NB4 (cell line): Measurements from ENCODE around the gene C12orf42.

Source experiments
- DNase-seq: peaks from one replicate; pipeline ENCODE4 v3.0.0; 2010; ENCODE audit warnings: low read depth
- H3K4me3 ChIP-seq: one replicate; pipeline ENCODE4 v1.5.1; 2011; ENCODE audit warnings: mild to moderate bottlenecking, low read depth, low read length, moderate library complexity
- MYC ChIP-seq: IDR thresholded peaks from 2 replicates; pipeline ENCODE4 v1.6.1; 2011; ENCODE audit warnings: low read depth, low read length
- POLR2A ChIP-seq: IDR thresholded peaks from 2 replicates; pipeline ENCODE4 v1.6.1; 2011; ENCODE audit warnings: mild to moderate bottlenecking; ENCODE audit not compliant: insufficient read length; ENCODE audit errors: extremely low read depth
- TF ChIP-seq, protein P1 (sequence below): IDR thresholded peaks from 2 replicates; pipeline ENCODE4 v1.6.1; 2011; ENCODE audit warnings: low read depth, low read length
- TF ChIP-seq, protein P2 (sequence below): IDR thresholded peaks from one replicate; pipeline ENCODE4 v1.5.1; 2012; ENCODE audit warnings: low read depth, low read length

Gene C12orf42

DNA sequence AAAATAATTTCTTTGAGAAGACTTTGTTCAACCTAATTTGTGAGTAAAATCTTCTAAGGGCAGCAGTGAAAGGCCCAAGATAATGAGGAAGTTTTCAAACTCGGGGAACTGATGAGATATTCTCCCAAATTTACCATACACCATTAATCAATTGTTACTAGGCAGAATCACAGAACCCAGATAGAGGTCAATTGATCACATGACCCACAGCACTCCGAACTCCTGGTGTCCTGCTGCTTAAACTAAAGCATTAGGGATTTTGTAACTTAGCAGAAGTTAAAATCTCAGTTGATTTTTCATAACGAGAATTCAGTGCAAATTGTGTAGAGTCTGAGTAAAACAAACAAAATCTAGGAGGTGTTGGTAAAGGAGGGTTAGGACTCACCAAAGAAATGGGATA is 207.8 kb downstream of the C12orf42 start:
- TF ChIP-seq POLR2A = no peak
- TF ChIP-seq, protein P1, sequence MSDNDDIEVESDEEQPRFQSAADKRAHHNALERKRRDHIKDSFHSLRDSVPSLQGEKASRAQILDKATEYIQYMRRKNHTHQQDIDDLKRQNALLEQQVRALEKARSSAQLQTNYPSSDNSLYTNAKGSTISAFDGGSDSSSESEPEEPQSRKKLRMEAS = no peak
- TF ChIP-seq, protein P2, sequence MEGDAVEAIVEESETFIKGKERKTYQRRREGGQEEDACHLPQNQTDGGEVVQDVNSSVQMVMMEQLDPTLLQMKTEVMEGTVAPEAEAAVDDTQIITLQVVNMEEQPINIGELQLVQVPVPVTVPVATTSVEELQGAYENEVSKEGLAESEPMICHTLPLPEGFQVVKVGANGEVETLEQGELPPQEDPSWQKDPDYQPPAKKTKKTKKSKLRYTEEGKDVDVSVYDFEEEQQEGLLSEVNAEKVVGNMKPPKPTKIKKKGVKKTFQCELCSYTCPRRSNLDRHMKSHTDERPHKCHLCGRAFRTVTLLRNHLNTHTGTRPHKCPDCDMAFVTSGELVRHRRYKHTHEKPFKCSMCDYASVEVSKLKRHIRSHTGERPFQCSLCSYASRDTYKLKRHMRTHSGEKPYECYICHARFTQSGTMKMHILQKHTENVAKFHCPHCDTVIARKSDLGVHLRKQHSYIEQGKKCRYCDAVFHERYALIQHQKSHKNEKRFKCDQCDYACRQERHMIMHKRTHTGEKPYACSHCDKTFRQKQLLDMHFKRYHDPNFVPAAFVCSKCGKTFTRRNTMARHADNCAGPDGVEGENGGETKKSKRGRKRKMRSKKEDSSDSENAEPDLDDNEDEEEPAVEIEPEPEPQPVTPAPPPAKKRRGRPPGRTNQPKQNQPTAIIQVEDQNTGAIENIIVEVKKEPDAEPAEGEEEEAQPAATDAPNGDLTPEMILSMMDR = no peak
- TF ChIP-seq MYC = no peak
- H3K4me3 ChIP-seq = no peak overlapping the region
- DNase-seq = no peak

DNA sequence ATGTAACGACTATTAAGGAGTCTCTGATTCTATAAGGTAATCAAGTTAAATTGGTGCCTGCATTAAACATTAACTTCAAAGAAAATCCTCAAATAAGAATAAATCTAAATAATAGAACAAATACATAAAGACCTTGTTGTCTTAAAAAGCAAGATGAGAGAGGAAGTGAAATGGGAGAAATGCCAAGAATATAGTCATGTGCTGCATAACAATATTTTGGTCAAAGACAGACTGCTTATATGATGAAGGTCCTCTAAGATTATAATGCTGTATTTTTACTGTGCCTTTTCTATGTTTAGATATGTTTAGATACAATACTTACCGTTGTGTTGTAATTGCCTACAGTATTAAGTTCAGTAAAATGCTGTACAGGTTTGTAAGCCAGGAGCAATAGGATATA is 213.6 kb downstream of the C12orf42 start:
- no peak overlapping the region for H3K4me3 ChIP-seq
- TF ChIP-seq POLR2A = no peak
- TF ChIP-seq, protein P2 = no peak
- no peak for DNase-seq

- no peak for DNase-seq
- TF ChIP-seq, protein P2 = no peak
- no peak overlapping the region for H3K4me3 ChIP-seq
These were observed 216.3 kb downstream of the C12orf42 start for GRCh38 chr12:103279444-103279843.

- no peak for DNase-seq
- H3K4me3 ChIP-seq = no peak overlapping the region
- no peak for TF ChIP-seq POLR2A
- TF ChIP-seq, protein P1 = no peak
- TF ChIP-seq, protein P2 = no peak
- TF ChIP-seq MYC = no peak
These were observed 217.4 kb downstream of the C12orf42 start for GRCh38 chr12:103278329-103278728.

GRCh38 chr12:103273645-103274044 is 222.1 kb downstream of the C12orf42 start:
- DNase-seq = no peak
- no peak for TF ChIP-seq MYC
- TF ChIP-seq POLR2A = no peak
- TF ChIP-seq, protein P2 = no peak
- TF ChIP-seq, protein P1 = no peak

GRCh38 chr12:103272949-103273348 is 222.8 kb downstream of the C12orf42 start:
- H3K4me3 ChIP-seq = no peak overlapping the region
- TF ChIP-seq, protein P2 = no peak
- TF ChIP-seq, protein P1 = no peak
- TF ChIP-seq POLR2A (no peak), MYC (no peak)
- no peak for DNase-seq

More at GRCh38 chr12:103273645-103274044, 222.1 kb downstream of the C12orf42 start:
- H3K4me3 ChIP-seq = no peak overlapping the region
